Stomach smooth muscle (tissue), 2 donors: ENCODE measurements around the gene RNF121.
A peak's percentile ranks its signal among the peaks of the same experiment; 100 is the strongest.
"Not testable (repeated sequence)": the region's sequence is repeated elsewhere in the genome, so short reads cannot be mapped to it uniquely, and the experiment has no call there.

Source experiments
- H3K27ac ChIP-seq: one replicate; pipeline ENCODE4 v1.7.0; 2013; ENCODE audit warnings: mild to moderate bottlenecking, low read length, inconsistent platforms
- H3K27me3 ChIP-seq, 2 donors: one replicate each; pipeline ENCODE4 v1.7.0; 2013; ENCODE audit warnings: low read length in 2 of 2; ENCODE audit not compliant: insufficient read depth in 2 of 2, control insufficient read depth in 1 of 2
- H3K36me3 ChIP-seq, 2 donors: one replicate each; pipeline ENCODE4 v1.7.0; 2013; ENCODE audit warnings: low read length in 2 of 2; ENCODE audit not compliant: control insufficient read depth in 2 of 2, insufficient read depth in 2 of 2
- H3K4me1 ChIP-seq: one replicate; pipeline ENCODE4 v1.7.0; 2013; ENCODE audit warnings: low read length; ENCODE audit not compliant: control insufficient read depth, insufficient read depth
- H3K4me3 ChIP-seq, 2 donors: one replicate each; pipeline ENCODE4 v1.7.0; 2013; ENCODE audit warnings: low read length in 2 of 2
- H3K9ac ChIP-seq, 2 donors: one replicate each; pipeline ENCODE4 v1.7.0; 2013; ENCODE audit warnings: low read length in 2 of 2, mild to moderate bottlenecking in 1 of 2
- H3K9me3 ChIP-seq, 2 donors: one replicate each; pipeline ENCODE4 v1.7.0; 2013; ENCODE audit warnings: low read length in 2 of 2; ENCODE audit not compliant: control insufficient read depth in 2 of 2
- donor health status: healthy.
- donor health status: Pancreatic carcinoma.

The RNF121 gene

GRCh38 chr11:71928737-71929443 is at the start of gene RNF121:
RNF121 (plus strand) TSS chr11:71929046; CDS start chr11:71929062, 16 bp downstream.
- Histone ChIP-seq H3K4me3 (peak within 1 kb of the TSS; percentile 99), H3K9ac (peak within 1 kb of the TSS; percentile 93 to 98), H3K9me3 (no peaks in the 10 kb centered on the region), H3K27ac (peak within 1 kb of the TSS; percentile 93), H3K27me3 (no peaks in the 10 kb centered on the region), H3K36me3 (no peaks in the 10 kb centered on the region), H3K4me1 (peaks cover 22% of the 10 kb centered on the region)

DNA sequence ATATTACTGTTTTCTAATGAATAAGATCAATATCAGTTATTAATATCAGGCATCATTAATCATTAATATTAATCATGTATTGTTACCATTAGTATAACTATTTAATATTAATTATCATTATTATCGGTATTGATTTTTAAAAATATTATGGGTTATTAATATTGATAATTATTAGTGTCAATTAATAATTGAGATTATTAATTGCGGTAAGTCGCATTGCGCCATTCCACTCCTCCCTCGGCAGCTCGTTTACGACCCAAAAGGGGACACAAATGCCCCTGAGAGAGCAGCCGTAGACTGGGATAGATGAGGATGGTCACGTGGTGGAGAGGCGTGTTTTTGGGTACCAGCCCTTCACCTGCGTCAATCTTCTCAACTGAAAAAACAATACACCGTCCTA is 43.0 kb upstream of the RNF121 start:
- H3K4me3 ChIP-seq, H3K36me3 ChIP-seq, H3K9me3 ChIP-seq, H3K4me1 ChIP-seq, H3K9ac ChIP-seq, H3K27me3 ChIP-seq, H3K27ac ChIP-seq: not testable (repeated sequence)

DNA sequence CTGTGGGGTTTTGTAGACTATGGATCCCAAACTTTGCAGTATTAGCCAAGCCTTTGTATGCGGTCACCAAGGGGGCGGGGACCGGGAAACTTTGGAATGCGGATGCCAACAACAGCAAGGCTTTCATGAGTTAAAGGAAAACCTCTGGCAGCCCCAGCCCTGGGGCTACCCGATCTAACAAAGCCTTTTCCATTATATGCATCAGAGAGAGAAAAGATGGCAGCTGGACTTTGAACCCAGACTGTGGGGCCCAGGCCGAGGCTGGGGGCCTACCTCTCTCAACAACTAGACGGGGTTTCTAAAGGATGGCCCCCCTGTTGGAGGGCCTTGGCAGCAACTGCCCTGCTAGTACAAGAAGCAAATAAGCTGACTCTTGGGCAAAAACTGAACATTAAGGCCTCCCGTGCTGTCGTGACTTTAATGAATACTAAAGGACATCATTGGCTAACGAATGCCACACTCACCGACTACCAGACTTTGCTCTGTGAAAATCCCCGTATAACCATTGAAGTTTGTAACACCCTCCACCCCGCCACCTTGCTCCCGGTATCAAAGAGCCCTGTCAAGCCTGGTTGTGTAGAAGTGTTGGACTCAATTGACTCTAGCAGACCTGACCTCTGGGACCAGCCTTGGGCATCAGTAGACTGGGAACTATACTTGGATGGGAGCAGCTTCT is 40.4 kb upstream of the RNF121 start:
- H3K9ac ChIP-seq, H3K4me1 ChIP-seq, H3K27ac ChIP-seq, H3K9me3 ChIP-seq, H3K4me3 ChIP-seq, H3K27me3 ChIP-seq, H3K36me3 ChIP-seq: not testable (repeated sequence)

DNA sequence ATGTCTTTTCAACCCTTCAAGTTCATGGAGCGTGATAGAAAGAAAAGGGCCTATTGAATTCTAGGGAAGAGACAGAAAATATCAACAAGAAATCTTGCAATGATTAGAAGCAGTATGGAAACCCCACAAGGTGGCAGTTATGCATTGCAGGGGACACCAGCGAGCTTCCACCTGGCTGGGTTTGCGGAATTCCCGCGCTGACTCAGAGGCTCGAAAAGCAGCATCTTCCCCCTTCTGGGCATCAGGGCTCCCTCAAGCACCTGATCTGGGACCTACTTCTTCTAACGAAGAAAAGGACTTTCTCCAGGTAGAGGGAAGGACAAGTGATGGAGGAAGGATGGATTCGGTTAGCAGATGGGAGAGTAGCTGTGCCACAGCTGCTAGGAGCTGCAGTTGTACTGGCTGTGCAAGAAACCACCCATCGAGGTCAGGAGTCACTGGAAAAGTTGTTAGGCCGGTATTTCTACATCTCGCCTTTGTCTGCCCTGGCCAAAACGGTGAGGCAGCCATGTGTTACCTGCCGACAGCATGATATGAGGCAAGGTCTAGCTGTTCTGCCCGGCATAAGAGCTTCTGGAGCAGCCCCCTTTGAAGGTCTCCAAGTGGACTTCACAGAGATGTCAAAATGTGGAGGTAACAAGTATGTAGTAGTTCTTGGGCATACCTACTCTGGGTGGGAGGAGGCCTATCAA is 39.5 kb upstream of the RNF121 start:
- H3K4me3 ChIP-seq, H3K9me3 ChIP-seq, H3K27me3 ChIP-seq, H3K36me3 ChIP-seq, H3K9ac ChIP-seq, H3K27ac ChIP-seq, H3K4me1 ChIP-seq: not testable (repeated sequence)

DNA sequence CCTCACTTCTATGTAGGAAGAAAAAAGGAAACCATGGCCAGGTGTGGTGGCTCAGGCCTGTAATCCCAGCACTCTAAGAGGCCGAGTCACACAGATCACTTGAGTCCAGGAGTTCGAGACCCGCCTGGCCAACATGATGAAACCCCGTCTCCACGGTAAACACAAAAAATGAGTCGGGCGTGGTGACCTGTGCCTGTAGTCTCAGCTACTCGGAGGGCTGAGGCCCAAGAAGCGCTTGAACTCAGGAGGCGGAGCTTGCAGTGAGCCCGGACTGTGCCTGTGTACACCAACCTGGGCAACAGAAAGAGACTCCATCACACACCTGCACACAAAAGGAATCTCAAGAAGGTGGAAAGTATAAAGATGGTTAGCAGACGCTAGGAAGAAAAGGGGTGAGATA is 32.9 kb upstream of the RNF121 start:
- Histone ChIP-seq H3K27me3 (no peaks in the 10 kb centered on the region), H3K27ac (no peak overlapping the region), H3K9me3 (no peaks in the 10 kb centered on the region), H3K4me1 (no peaks in the 10 kb centered on the region), H3K4me3 (no peak overlapping the region), H3K36me3 (no peaks in the 10 kb centered on the region), H3K9ac (no peak overlapping the region)

- not testable (repeated sequence) for H3K9me3 ChIP-seq, H3K9ac ChIP-seq, H3K27ac ChIP-seq, H3K36me3 ChIP-seq, H3K27me3 ChIP-seq, H3K4me1 ChIP-seq, H3K4me3 ChIP-seq
Measured at GRCh38 chr11:71901137-71901536, 27.7 kb upstream of the RNF121 start.

- Histone ChIP-seq H3K36me3 (no peaks in the 10 kb centered on the region), H3K27me3 (no peaks in the 10 kb centered on the region), H3K9me3 (no peaks in the 10 kb centered on the region), H3K27ac (no peak overlapping the region), H3K9ac (no peak overlapping the region), H3K4me3 (no peak overlapping the region), H3K4me1 (no peaks in the 10 kb centered on the region)
Measured at GRCh38 chr11:71908218-71908617, 20.6 kb upstream of the RNF121 start.

GRCh38 chr11:71910775-71911174 is 18.1 kb upstream of the RNF121 start:
- not testable (repeated sequence) for H3K36me3 ChIP-seq, H3K4me3 ChIP-seq, H3K9me3 ChIP-seq, H3K27ac ChIP-seq, H3K9ac ChIP-seq, H3K27me3 ChIP-seq, H3K4me1 ChIP-seq

DNA sequence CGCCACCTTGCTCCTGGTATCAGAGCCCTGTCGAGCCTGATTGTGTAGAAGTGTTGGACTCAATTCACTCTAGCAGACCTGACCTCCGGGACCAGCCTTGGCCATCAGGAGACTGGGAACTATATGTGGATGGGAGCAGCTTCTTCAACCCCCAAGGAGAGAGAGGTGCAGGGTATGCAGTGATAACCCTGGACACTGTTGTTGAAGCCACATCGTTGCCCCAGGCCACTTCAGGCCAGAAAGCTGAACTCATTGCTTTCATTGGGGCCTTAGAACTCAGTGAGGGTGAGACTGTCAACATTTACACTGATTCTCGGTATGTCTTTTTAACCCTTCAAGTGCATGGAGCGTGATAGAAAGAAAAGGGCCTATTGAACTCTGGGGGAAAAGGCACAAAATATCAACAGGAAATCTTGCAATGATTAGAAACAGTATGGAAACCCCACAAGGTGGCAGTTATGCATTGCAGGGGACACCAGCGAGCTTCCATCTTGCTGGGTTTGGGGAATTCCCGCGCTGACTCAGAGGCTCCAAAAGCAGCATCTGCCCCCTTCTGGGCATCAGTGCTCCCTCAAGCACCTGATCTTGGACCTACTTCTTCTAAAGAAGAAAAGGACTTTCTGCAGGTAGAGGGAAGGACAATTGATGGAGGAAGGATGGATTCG is 17.4 kb upstream of the RNF121 start:
- H3K9me3 ChIP-seq, H3K4me3 ChIP-seq, H3K27ac ChIP-seq, H3K4me1 ChIP-seq, H3K9ac ChIP-seq, H3K27me3 ChIP-seq: not testable (repeated sequence)
- H3K36me3 ChIP-seq = peaks cover 11 to 13% of the 10 kb centered on the region in 2 donors

GRCh38 chr11:71911986-71912340 is 16.9 kb upstream of the RNF121 start:
- not testable (repeated sequence) for H3K4me3 ChIP-seq, H3K9me3 ChIP-seq, H3K4me1 ChIP-seq, H3K27ac ChIP-seq, H3K9ac ChIP-seq, H3K27me3 ChIP-seq
- H3K36me3 ChIP-seq = peaks cover 11 to 15% of the 10 kb centered on the region in 2 donors
